NT2/D1 (cell line): ENCODE measurements around the gene ATP4B.

Experiments
- DNase-seq: peaks from one replicate; pipeline ENCODE4 v3.0.0-alpha.2; 2011; ENCODE audit warnings: low read depth, low spot score
- H3K27me3 ChIP-seq: 2 replicates; pipeline ENCODE4 v1.6.0; 2011; ENCODE audit warnings: mild to moderate bottlenecking; ENCODE audit not compliant: insufficient read length, insufficient read depth
- H3K36me3 ChIP-seq: 2 replicates; pipeline ENCODE4 v1.6.1; 2011; ENCODE audit warnings: mild to moderate bottlenecking, low read length, mixed read lengths; ENCODE audit not compliant: insufficient read depth, insufficient read length
- H3K4me1 ChIP-seq: 2 replicates; pipeline ENCODE4 v1.5.1; 2011; ENCODE audit not compliant: insufficient read depth, insufficient read length
- H3K4me3 ChIP-seq: 2 replicates; pipeline ENCODE4 v1.5.1; 2011; ENCODE audit warnings: low read depth; ENCODE audit not compliant: insufficient read length
- H3K9ac ChIP-seq: 2 replicates; pipeline ENCODE4 v1.6.0; 2011; ENCODE audit warnings: low read depth; ENCODE audit not compliant: insufficient read length
- H3K9me3 ChIP-seq: 2 replicates; pipeline ENCODE4 v1.5.1; 2011; ENCODE audit warnings: mild to moderate bottlenecking, low read length; ENCODE audit not compliant: insufficient read depth
- SUZ12 ChIP-seq: IDR thresholded peaks from 2 replicates; pipeline ENCODE4 v1.6.1; 2011; ENCODE audit not compliant: insufficient read length, insufficient read depth; ENCODE audit errors: extremely low read depth
- YY1 ChIP-seq: IDR thresholded peaks from 2 replicates; pipeline ENCODE4 v1.6.1; 2011; ENCODE audit not compliant: insufficient read length, insufficient read depth
- ZNF274 ChIP-seq: IDR thresholded peaks from 2 replicates; pipeline ENCODE4 v1.6.1; 2011; ENCODE audit warnings: mild to moderate bottlenecking, low read depth, low read length

ATP4B gene

GRCh38 chr13:113657851-113658741, at the start of gene ATP4B:
TSS of gene ATP4B (minus strand) at chr13:113658198. CDS start at chr13:113658144, 54 bp downstream.
- Histone ChIP-seq H3K27me3 (no peaks in the 10 kb centered on the region), H3K9ac (no peak within 1 kb of the TSS), H3K9me3 (peaks cover 18% of the 10 kb centered on the region), H3K36me3 (no peaks in the 10 kb centered on the region), H3K4me3 (no peak within 1 kb of the TSS), H3K4me1 (no peaks in the 10 kb centered on the region)
- DNase-seq: no peak
- TF ChIP-seq ZNF274: no peak
- no peak for TF ChIP-seq YY1
- no peak for TF ChIP-seq SUZ12

GRCh38 chr13:113672002-113672651, 14.1 kb upstream of the ATP4B start:
- DNase-seq: no peak
- no peaks in the 10 kb centered on the region for H3K27me3 ChIP-seq
- H3K4me3 ChIP-seq: no peak overlapping the region
- H3K36me3 ChIP-seq: no peaks in the 10 kb centered on the region
- no peaks in the 10 kb centered on the region for H3K9me3 ChIP-seq
- H3K4me1 ChIP-seq: no peaks in the 10 kb centered on the region
- TF ChIP-seq SUZ12: no peak
- TF ChIP-seq ZNF274: no peak
- TF ChIP-seq YY1: no peak
- H3K9ac ChIP-seq: no peak overlapping the region

- no peaks in the 10 kb centered on the region for H3K27me3 ChIP-seq
- no peak for TF ChIP-seq ZNF274
- no peak for TF ChIP-seq YY1
- no peak for TF ChIP-seq SUZ12
- no peak overlapping the region for H3K9ac ChIP-seq
- H3K9me3 ChIP-seq: no peaks in the 10 kb centered on the region
- no peaks in the 10 kb centered on the region for H3K4me1 ChIP-seq
- H3K36me3 ChIP-seq: no peaks in the 10 kb centered on the region
- no peak overlapping the region for H3K4me3 ChIP-seq
- DNase-seq: no peak
These were observed 13.3 kb upstream of the ATP4B start for GRCh38 chr13:113671066-113672001.

- Histone ChIP-seq H3K4me3 (no peak overlapping the region), H3K36me3 (no peaks in the 10 kb centered on the region), H3K9ac (no peak overlapping the region), H3K4me1 (no peaks in the 10 kb centered on the region), H3K9me3 (no peaks in the 10 kb centered on the region), H3K27me3 (no peaks in the 10 kb centered on the region)
- TF ChIP-seq SUZ12 (no peak), ZNF274 (no peak), YY1 (no peak)
- DNase-seq: no peak
These were observed 12.5 kb upstream of the ATP4B start for GRCh38 chr13:113670541-113670940.

- DNase-seq: no peak
- TF ChIP-seq ZNF274 (no peak), YY1 (no peak), SUZ12 (no peak)
- no peak overlapping the region for H3K9ac ChIP-seq
These were observed 11.8 kb upstream of the ATP4B start for GRCh38 chr13:113669755-113670341.

GRCh38 chr13:113669231-113669754, 11.3 kb upstream of the ATP4B start:
- Histone ChIP-seq H3K9ac (no peak overlapping the region), H3K36me3 (no peaks in the 10 kb centered on the region), H3K4me3 (no peak overlapping the region), H3K9me3 (no peaks in the 10 kb centered on the region), H3K27me3 (no peaks in the 10 kb centered on the region), H3K4me1 (no peaks in the 10 kb centered on the region)
- TF ChIP-seq YY1: no peak
- no peak for TF ChIP-seq ZNF274
- TF ChIP-seq SUZ12: no peak
- DNase-seq: no peak

More at GRCh38 chr13:113669755-113670341, 11.8 kb upstream of the ATP4B start:
- Histone ChIP-seq H3K4me3 (no peak overlapping the region), H3K9me3 (no peaks in the 10 kb centered on the region), H3K27me3 (no peaks in the 10 kb centered on the region), H3K4me1 (no peaks in the 10 kb centered on the region), H3K36me3 (no peaks in the 10 kb centered on the region)
